K562 (cell line): ENCODE results near the gene GJE1.

ENCODE experiments used
- HCFC1 ChIP-seq: IDR thresholded peaks from 2 replicates; pipeline ENCODE4 v1.6.1; 2012; ENCODE audit warnings: low read depth, low read length, improper control_type of control experiment
- NR2C2 ChIP-seq, 2 experiments: fragments of 200-800 bp in 1 of 2; sonication (Bioruptor generic) in 1 of 2; sonication (generic) in 1 of 2; formaldehyde crosslinking in 1 of 2; IDR thresholded peaks; 2 replicates each; pipeline versions ENCODE4 v1.6.1 to v1.8.0; 2016 to 2022; ENCODE audit warnings: mild to moderate bottlenecking in 1 of 2, missing compliant biosample characterization in 1 of 2, missing genetic modification characterization in 1 of 2, missing genetic modification reagents in 1 of 2
- POLR2A ChIP-seq: fragments of 450-650 bp; conservative IDR thresholded peaks from 2 replicates; pipeline ENCODE4 v1.6.1; 2016
- TF ChIP-seq, protein P1 (sequence below): sonication (generic); formaldehyde crosslinking; IDR thresholded peaks from 2 replicates; pipeline ENCODE4 v1.8.0; 2022; ENCODE audit warnings: mild to moderate bottlenecking, missing genetic modification reagents

DNA sequence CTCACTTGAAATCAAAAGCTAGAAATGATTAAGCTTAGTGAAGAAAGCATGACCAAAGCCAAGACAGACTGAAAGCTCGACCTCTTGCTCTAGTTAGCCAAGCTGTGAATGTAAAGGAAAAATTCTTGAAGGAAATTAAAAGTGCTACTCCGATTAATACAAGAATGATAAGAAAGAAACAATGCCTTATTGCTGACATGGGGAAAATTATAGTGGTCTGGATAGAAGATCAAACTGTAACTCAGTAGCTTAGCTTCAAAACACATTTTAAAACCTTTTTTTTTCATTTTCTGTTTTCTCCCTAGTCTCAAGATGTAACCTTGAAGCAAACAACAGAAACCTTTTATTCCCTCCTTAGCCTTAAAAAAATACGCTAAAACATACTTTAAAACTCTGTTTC lies 11.4 kb upstream of the GJE1 start:
- no peak for TF ChIP-seq NR2C2 (CRISPR knock-in tag; IDR thresholded peaks at IDR 0.05)
- no peak for TF ChIP-seq NR2C2 (tag; IDR thresholded peaks at IDR 0.05)
- no peak for TF ChIP-seq POLR2A
- TF ChIP-seq, protein P1, sequence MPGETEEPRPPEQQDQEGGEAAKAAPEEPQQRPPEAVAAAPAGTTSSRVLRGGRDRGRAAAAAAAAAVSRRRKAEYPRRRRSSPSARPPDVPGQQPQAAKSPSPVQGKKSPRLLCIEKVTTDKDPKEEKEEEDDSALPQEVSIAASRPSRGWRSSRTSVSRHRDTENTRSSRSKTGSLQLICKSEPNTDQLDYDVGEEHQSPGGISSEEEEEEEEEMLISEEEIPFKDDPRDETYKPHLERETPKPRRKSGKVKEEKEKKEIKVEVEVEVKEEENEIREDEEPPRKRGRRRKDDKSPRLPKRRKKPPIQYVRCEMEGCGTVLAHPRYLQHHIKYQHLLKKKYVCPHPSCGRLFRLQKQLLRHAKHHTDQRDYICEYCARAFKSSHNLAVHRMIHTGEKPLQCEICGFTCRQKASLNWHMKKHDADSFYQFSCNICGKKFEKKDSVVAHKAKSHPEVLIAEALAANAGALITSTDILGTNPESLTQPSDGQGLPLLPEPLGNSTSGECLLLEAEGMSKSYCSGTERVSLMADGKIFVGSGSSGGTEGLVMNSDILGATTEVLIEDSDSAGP = no peak
- no peak for TF ChIP-seq HCFC1
